ENCODE measurements around the gene CACNG4. TPM values are rescaled to one million over a fixed set of nuclear protein-coding genes. Genes with fewer than 3 reads are reported as not detected.

Gene CACNG4
- total RNA-seq (2011; cell fraction: chromatin; rRNA removed; ENCODE audit: low replicate concordance), result not detected in 2 replicates
- total RNA-seq (2011; cell fraction: nucleolus; rRNA removed), result not detected in 2 replicates
- not detected in 2 replicates for total RNA-seq (2011; cell fraction: nucleoplasm; rRNA removed)
- total RNA-seq (2014; rRNA removed) (not detected in 2 replicates), total RNA-seq (2014; rRNA removed; fragmentation: Illumina TruSeq; extraction: Trizol) (not detected in 2 replicates), total RNA-seq (2015; rRNA removed; fragmentation: Illumina TruSeq; extraction: Trizol) (not detected in 2 replicates), total RNA-seq (2021) (0.07 TPM in 1 of 2 replicates, not detected in the other), polyA plus RNA-seq (2011; rRNA removed) (not detected in 2 replicates), polyA plus RNA-seq (2014; fragmentation: Illumina TruSeq; extraction: Trizol) (not detected in 2 replicates), polyA plus RNA-seq (2014; fragmentation: Nextera tagmentation; extraction: Ambion mirVana) (not detected), polyA plus RNA-seq (2014; rRNA removed) (not detected in 2 replicates), polyA minus RNA-seq (2011; rRNA and poly(A)+ RNA removed) (not detected in 2 replicates), Bru-seq, nascent RNA (not detected), BruChase-seq, experiment 1, labeled RNA remaining after a 2-hour chase (percentile 2 among the genes with signal in this experiment), BruChase-seq, experiment 2, labeled RNA remaining after a 6-hour chase (percentile 3 among the genes with signal in this experiment)
- polyA plus RNA-seq (2011; cell fraction: cytosol; rRNA removed), result not detected in 2 replicates
- not detected in 2 replicates for polyA plus RNA-seq (2011; cell fraction: nucleus; rRNA removed)
- polyA plus RNA-seq (2012), result not detected in 2 replicates
- polyA minus RNA-seq (2011; cell fraction: cytosol; rRNA and poly(A)+ RNA removed), result not detected in 2 replicates
- not detected in 2 replicates for polyA minus RNA-seq (2011; cell fraction: nucleus; rRNA and poly(A)+ RNA removed)
- long read RNA-seq, experiment 1, result 0 reads
- long read RNA-seq, experiment 2, result 0 reads
- long read RNA-seq, experiment 3, result 0 reads

GRCh38 chr17:66963909-66964771 is at the start of gene CACNG4:
CACNG4 (plus strand) TSS chr17:66964707; CDS start chr17:66964912, 205 bp downstream.
- POLR2A ChIA-PET, result interaction anchor here (0.6 kb wide), 1 partner anchor 1531 kb away, joined by 3 read pairs; no protein-coding TSS in a partner anchor
- Histone ChIP-seq H3K79me2 (ENCODE audit: control insufficient read depth, insufficient read depth, low read length) (no peaks in the 10 kb centered on the region), H3K4me1 (replicated peaks in 1 of 2; ENCODE audit: control insufficient read depth in 2 of 2, insufficient read depth in 2 of 2, low read length in 2 of 2) (peaks cover 0 to 10% of the 10 kb centered on the region in 2 experiments; a peak in 1 of 5 replicates), H3K9me1 (ENCODE audit: control insufficient read depth, insufficient read depth, low read length) (no peaks in the 10 kb centered on the region), H3K27ac (ENCODE audit: extremely low read depth, low read depth, low read length) (no peak within 1 kb of the TSS), H3K9me3 (replicated peaks; ENCODE audit: control insufficient read depth, insufficient read depth, low read depth, low read length) (no peaks in the 10 kb centered on the region), H3K4me2 (ENCODE audit: insufficient read depth, low read length) (no peak within 1 kb of the TSS), H2AFZ (ENCODE audit: low read depth, low read length) (no peak within 1 kb of the TSS), H3K9ac (ENCODE audit: insufficient read depth in 1 of 2, low read depth in 2 of 2, low read length in 2 of 2) (no peak within 1 kb of the TSS), H3K36me3 (ENCODE audit: control insufficient read depth, insufficient read depth, low read length) (no peaks in the 10 kb centered on the region), H3K4me3 (no peak within 1 kb of the TSS), H3K27me3 (ENCODE audit: control insufficient read depth in 2 of 2, insufficient read depth in 2 of 2, low read length in 2 of 2) (peaks cover 15 to 62% of the 10 kb centered on the region in 2 experiments; a peak in 4 of 5 replicates), H4K20me1 (replicated peaks; ENCODE audit: control insufficient read depth, insufficient read depth, low read length) (no peaks in the 10 kb centered on the region; the same call in 1 of the 2 replicates)
- FAIRE-seq, result no peak
- peak in 2 of 4 experiments; percentile 45 to 49 for DNase-seq (ENCODE audit: extremely low read depth in 1 of 4, low spot score in 3 of 4)
- 8% methylated on average over 5 of the region's 71 CpGs for WGBS (ENCODE audit: insufficient coverage, low coverage, missing lambda C conversion rate)
- no TSS peak for BruUV-seq (replicated peaks)
- intact Hi-C loops (cut with micrococcal nuclease), result no loop called here
- in situ Hi-C loops (cut with MboI), result no loop called here
- TF ChIP-seq MEF2A (IDR thresholded peaks at IDR 0.05; ENCODE audit: control insufficient read depth, low read depth, low read length), result no peak
- CTCF ChIA-PET (ENCODE audit: low intra/inter-chr PET ratio), result no interaction called here
- ATAC-seq, result no peak

Measured in K562 (cell line).